Left ventricle myocardium superior (tissue), 1 donor: Measurements from ENCODE around the gene DOCK1. TPM values are rescaled to one million over a fixed set of nuclear protein-coding genes. Genes with fewer than 3 reads are reported as not detected.

Source experiments
- ATAC-seq: fragments of 200-7000 bp; cut with Tn5 transposase; one replicate; pipeline ENCODE4 v1.9.1; 2020; ENCODE audit warnings: mild to moderate bottlenecking, moderate library complexity
- DNase-seq: peaks from one replicate; pipeline ENCODE4 v3.0.0-alpha.2; 2020
- intact Hi-C: fragments of 100-400 bp; cut with micrococcal nuclease; formaldehyde crosslinking; loops from one replicate; pipeline ENCODE4 v1.11.0; 2022
- total RNA-seq: library from RNA; stranded (reverse); fragmentation: NEBNext Ultra II Directional; extraction: Animal tissue kit (Norgen Biotek cat#: 25700); gene quantifications from one replicate; pipeline ENCODE4 v1.2.1, GENCODE V29; 2021
- donor health status: DM: no; HTN: yes; CAD: no; lungs with severe emphysema.

DOCK1 gene
- total RNA-seq, 1 donor from 2014 or later, result 16.3 TPM

- no peak for ATAC-seq
These were observed 113.5 kb downstream of the DOCK1 start for GRCh38 chr10:127018766-127019165.

GRCh38 chr10:127020260-127020659 is 115.0 kb downstream of the DOCK1 start:
- DNase-seq (no peak), ATAC-seq (no peak)
- intact Hi-C loops, result no loop called here

More at GRCh38 chr10:127018766-127019165, 113.5 kb downstream of the DOCK1 start:
- intact Hi-C loops, result no loop called here
- no peak for DNase-seq

GRCh38 chr10:127021801-127022200 is 116.6 kb downstream of the DOCK1 start:
- ATAC-seq (no peak), DNase-seq (no peak)
- intact Hi-C loops, result no loop called here

- intact Hi-C loops, result no loop called here
- ATAC-seq (peak; percentile 66), DNase-seq (no peak)
These were observed 119.6 kb downstream of the DOCK1 start for GRCh38 chr10:127024685-127025435.

- no peak for DNase-seq
- no peak for ATAC-seq
- intact Hi-C loops, result no loop called here
These were observed 122.6 kb downstream of the DOCK1 start for GRCh38 chr10:127027786-127028185.

GRCh38 chr10:127028556-127028955 is 123.3 kb downstream of the DOCK1 start:
- ATAC-seq, result no peak
- no peak for DNase-seq
- intact Hi-C loops, result no loop called here

GRCh38 chr10:127029061-127029460 is 123.8 kb downstream of the DOCK1 start:
- intact Hi-C loops, result no loop called here
- no peak for ATAC-seq

GRCh38 chr10:127033216-127034033 is 128.2 kb downstream of the DOCK1 start:
- ATAC-seq (no peak), DNase-seq (no peak)
- intact Hi-C loops, result no loop called here

More at GRCh38 chr10:127029061-127029460, 123.8 kb downstream of the DOCK1 start:
- no peak for DNase-seq

- intact Hi-C loops, result no loop called here
- no peak for ATAC-seq
- no peak for DNase-seq
These were observed 128.9 kb downstream of the DOCK1 start for GRCh38 chr10:127034034-127034633.

GRCh38 chr10:127034790-127035189 is 129.6 kb downstream of the DOCK1 start:
- ATAC-seq (no peak), DNase-seq (no peak)
- intact Hi-C loops, result no loop called here

- intact Hi-C loops, result no loop called here
- DNase-seq (no peak), ATAC-seq (no peak)
These were observed 130.6 kb downstream of the DOCK1 start for GRCh38 chr10:127035827-127036226.

GRCh38 chr10:127036987-127037386 is 131.8 kb downstream of the DOCK1 start:
- no peak for ATAC-seq
- no peak for DNase-seq
- intact Hi-C loops, result no loop called here

GRCh38 chr10:127039435-127039834 is 134.2 kb downstream of the DOCK1 start:
- intact Hi-C loops, result no loop called here
- ATAC-seq (no peak), DNase-seq (no peak)

- intact Hi-C loops, result no loop called here
- no peak for DNase-seq
- no peak for ATAC-seq
These were observed 135.5 kb downstream of the DOCK1 start for GRCh38 chr10:127040756-127041155.

GRCh38 chr10:127041552-127041951 is 136.3 kb downstream of the DOCK1 start:
- DNase-seq, result no peak
- ATAC-seq, result no peak
- intact Hi-C loops, result no loop called here

GRCh38 chr10:127043301-127043700 is 138.1 kb downstream of the DOCK1 start:
- no peak for DNase-seq

GRCh38 chr10:127044186-127044585 is 139.0 kb downstream of the DOCK1 start:
- intact Hi-C loops, result no loop called here
- DNase-seq (no peak), ATAC-seq (no peak)

More at GRCh38 chr10:127043301-127043700, 138.1 kb downstream of the DOCK1 start:
- ATAC-seq, result no peak
- intact Hi-C loops, result no loop called here

- DNase-seq (no peak), ATAC-seq (no peak)
- intact Hi-C loops, result no loop called here
These were observed 142.0 kb downstream of the DOCK1 start for GRCh38 chr10:127046975-127047877.

- DNase-seq, result no peak
- no peak for ATAC-seq
- intact Hi-C loops, result no loop called here
These were observed 142.6 kb downstream of the DOCK1 start for GRCh38 chr10:127047878-127048238.
